Activated CD4-positive, CD25-positive, alpha-beta regulatory T cell treated with anti-CD3 and anti-CD28 coated beads, Interleukin-2, amount 50 U/mL, for 24 hours (primary cell): Measurements from ENCODE around the gene PIK3R5.
A peak's percentile ranks its signal among the peaks of the same experiment; 100 is the strongest.

Source experiments
- ATAC-seq, 2 donors: fragments of 150-1000 bp; cut with Tn5 transposase; one replicate each; pipeline ENCODE4 v1.10.0; 2021; ENCODE audit warnings: mild to moderate bottlenecking in 1 of 2, moderate library complexity in 1 of 2

The PIK3R5 gene

GRCh38 chr17:8855477-8856204 lies 109.9 kb downstream of the PIK3R5 start:
- no peak for ATAC-seq

GRCh38 chr17:8851600-8851999 lies 113.9 kb downstream of the PIK3R5 start:
- ATAC-seq: no peak

GRCh38 chr17:8849311-8850041 lies 116.0 kb downstream of the PIK3R5 start:
- no peak for ATAC-seq

DNA sequence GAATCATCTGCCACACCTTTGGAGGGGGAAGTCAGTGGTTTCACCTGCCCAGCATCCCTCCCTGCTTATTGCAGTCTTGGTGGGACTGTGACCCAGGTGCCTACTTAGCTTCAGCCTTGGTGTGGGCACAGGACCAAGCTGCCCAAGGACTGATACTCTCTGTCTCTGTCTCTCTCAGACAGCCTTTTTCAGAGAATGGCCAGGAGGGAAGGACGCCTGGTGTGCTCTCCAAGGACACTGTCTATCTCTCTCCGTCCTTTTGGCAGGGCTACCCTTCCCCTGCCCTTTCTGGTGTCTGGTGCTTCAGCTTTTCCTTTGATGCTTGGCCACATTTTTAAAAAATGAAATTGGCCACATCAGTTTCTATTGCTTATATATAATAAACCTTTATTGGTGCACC lies 117.6 kb downstream of the PIK3R5 start:
- ATAC-seq: no peak

DNA sequence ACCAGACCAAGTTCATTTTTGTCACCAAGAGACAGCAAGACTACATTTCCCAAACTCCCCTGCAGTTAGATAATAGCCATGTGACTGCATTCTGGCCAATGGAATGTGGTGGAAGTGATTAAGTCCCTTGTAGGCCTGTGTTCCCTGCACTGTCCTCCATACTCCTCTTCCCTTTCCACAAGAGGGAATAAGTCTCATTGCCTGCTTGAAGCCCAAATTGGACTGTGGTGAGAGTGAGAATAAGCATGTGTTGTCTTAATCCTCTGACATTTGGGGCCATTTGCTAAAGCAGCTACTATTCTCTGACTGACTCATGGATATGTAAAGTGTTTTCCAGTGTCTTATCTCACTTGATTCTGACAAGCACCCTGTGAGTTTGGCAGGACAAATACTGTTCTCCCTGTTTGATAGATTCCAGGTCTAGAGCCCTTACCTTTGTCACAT lies 118.7 kb downstream of the PIK3R5 start:
- peak in 1 of 2 donors; percentile 36 for ATAC-seq

DNA sequence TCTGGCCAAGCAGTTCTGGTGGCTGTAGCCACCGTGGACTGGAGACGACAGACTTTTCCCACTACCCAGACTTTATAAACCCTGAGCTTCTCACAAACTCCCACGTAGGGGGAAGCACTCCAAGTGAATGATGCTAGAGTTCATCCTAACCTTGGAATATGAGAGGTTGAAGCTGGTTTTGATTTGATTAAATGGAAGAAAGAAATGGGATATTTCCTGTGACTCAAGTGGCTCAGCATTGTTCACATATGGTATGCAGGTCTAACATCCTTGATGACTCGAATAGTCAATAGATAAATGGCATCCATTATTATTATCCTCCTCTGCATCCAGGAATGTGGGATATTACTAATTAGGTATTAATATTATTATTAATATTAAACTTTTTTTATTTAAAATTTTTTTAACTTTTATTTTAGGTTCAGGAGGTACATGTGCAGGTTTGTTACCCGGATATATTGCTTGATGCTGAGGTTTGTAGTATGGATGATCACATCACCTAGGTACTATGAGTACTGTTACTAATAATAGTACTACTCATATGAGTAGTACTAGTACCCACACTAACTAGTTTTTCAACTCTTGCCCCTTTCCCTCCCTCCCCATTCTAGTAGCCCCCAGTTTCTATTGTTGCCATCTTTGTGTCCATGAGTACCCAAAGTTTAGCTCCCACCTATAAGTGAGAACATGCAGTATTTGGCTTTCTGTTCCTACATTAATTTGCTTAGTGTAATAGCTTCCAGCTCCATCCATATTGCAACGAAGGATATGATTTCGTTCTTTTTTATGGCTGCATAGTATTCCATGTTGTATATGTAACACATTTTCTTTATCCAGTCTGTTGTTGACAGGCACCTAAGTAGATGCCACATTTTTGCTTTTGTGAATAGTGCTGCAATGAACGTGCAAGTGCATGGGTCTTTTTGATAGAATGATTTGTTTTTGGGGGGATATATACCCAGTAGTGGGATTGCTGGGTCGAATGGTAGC lies 121.0 kb downstream of the PIK3R5 start:
- no peak for ATAC-seq

- ATAC-seq: no peak
Measured at GRCh38 chr17:8843344-8843743, 122.2 kb downstream of the PIK3R5 start.

DNA sequence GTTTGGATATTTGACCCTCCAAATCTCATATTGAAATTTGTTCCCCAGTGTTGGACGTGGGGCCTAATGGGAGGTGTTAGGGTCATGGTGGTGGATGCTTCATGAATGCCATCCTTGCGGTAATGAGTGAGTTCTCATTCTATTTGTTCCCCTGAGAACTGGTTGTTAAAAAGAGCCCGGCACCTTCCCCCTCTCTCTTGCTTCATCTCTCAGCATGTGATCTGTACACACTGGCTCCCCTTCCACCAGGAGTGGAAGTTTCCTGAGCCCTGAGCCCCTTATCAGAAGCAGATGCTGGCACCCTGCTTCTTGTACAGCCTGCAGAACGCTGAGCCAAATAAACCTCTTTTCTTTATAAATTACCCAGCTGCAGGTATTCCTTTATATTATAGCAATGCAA lies 123.7 kb downstream of the PIK3R5 start:
- no peak for ATAC-seq

DNA sequence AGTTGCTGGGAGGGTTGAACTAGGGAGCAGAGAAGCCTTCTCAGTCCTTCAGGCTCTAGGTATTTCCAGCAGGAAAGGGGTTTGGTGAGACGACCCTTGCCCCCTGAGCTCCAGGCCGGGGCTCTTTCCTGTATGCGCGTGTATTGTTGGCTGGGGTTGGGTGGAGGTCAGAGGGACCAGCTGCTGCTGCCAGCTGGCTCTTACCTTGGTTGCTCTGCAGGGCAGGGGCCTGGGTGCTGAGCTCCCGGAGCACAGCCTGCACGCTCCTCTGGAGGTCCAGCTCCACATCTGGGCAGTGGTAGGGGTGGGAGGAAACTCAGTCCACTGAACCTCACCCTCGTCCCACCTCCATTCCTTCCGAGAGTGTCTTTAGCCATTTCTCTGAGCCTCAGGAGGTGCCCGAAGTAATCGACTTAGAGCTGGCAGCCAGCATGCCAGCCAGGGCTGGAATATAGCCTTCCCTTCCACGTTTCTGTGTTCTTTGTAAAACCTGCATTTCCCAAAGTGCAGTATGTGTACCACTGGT lies 126.0 kb downstream of the PIK3R5 start:
- ATAC-seq: no peak

DNA sequence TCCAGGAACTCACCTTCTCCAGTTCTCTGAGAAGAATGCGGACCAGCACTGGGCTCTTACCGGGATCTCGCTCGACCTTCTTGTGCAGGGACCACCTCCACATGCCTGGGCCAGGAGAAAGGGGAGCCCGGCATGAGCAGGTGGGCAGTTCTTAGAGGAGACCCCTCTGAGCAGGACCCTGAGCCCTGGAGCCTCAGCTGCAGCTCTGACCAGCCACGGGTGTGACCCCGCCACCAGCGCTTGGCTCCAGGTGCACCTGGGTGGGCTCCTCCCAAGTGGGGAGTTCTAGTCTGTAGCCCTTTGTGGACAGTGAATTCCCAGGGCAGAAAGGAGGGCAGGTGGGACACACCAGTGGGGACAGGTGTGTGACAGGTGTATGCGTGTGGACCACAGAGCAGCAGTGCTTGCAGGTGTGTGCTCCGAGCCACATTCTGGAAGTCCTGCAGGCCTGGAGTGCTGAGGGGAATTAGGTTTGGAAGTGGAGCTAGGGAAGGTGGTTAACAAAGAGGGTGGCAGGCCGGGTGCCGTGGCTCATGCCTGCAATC lies 126.9 kb downstream of the PIK3R5 start:
- ATAC-seq: no peak

- ATAC-seq: no peak
Measured at GRCh38 chr17:8837563-8838075, 127.9 kb downstream of the PIK3R5 start.

GRCh38 chr17:8836821-8837562 lies 128.5 kb downstream of the PIK3R5 start:
- ATAC-seq: no peak

- ATAC-seq: no peak
Measured at GRCh38 chr17:8835631-8836364, 129.7 kb downstream of the PIK3R5 start.

DNA sequence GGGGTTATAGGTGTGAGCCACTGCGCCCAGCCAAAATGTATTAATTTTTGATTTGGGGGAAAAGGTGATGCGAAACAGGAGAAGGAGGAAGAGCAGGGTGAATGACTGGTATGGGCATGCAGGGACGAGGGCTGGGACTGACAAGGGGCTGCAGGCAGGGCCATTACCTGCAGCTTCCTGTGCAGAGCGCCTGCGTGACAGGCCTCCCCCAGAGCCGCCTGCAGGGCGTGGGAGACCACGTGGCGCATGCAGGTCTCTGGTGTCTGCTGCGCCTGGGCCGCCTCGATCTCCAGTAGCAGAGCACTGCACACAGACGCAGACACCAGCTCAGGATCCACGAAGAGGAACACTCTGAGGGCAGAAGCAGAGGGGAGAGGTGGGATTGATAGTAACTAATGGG lies 130.4 kb downstream of the PIK3R5 start:
- no peak for ATAC-seq

DNA sequence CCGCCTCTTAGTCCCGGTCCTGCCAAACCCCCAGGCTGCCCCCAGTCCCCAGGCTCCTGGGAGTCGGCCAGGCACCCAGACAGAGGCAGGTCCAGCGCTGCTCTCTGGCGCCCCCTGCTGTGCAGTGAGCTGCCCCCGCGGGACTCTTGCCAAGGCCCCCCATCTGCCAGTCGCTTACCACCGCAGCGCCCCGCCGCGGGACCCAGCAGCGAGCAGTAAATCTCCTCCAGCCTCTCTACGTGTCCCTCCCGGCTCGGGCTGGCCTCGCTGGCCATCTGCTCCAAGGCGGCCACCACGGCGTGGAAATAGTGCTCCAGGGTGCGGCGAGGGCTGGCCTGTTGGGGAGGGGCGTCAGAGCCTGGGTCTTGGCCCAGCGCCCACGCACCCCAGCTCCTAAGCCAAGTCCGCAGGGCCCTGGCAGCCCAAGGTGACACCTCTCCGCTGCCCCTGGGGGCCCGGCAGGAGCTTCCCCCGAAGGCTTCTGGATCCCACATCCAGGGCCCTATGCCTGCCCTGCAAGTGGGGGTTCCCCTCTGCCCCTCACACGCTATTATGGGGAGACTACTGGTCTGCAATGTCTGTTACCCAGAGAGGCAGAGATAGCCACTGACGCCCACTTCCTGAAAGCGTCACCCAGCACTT lies 132.7 kb downstream of the PIK3R5 start:
- no peak for ATAC-seq

DNA sequence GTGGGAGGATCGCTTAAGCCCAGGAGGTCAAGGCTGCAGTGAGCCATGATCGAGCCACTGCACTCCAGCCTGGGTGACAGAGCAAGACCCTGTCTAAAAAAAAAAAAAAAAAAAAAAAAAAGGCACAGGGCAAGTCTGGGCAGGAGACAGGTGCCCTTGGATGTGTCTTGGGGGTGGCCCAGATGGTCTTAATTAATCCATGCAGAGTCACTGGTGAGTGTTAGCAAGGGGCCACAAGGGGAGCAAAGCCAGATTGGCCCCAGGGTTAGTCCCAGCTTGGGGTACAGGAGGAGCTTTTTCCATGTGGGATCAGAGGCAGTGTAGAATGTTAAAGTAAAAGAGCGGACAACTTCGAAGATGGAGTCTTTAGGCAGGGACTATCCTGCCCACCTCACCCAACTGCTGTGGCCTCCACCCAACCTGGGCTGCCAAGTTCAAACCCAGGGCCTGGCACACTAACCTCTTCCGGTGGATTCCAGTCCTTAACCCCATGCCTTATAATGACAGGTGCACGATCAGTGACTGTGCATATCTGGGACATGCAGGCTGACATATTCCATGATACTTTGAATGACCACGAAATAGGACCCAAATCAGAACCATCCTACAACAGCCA lies 134.2 kb downstream of the PIK3R5 start:
- no peak for ATAC-seq

- ATAC-seq: no peak
Measured at GRCh38 chr17:8830141-8830540, 135.4 kb downstream of the PIK3R5 start.

DNA sequence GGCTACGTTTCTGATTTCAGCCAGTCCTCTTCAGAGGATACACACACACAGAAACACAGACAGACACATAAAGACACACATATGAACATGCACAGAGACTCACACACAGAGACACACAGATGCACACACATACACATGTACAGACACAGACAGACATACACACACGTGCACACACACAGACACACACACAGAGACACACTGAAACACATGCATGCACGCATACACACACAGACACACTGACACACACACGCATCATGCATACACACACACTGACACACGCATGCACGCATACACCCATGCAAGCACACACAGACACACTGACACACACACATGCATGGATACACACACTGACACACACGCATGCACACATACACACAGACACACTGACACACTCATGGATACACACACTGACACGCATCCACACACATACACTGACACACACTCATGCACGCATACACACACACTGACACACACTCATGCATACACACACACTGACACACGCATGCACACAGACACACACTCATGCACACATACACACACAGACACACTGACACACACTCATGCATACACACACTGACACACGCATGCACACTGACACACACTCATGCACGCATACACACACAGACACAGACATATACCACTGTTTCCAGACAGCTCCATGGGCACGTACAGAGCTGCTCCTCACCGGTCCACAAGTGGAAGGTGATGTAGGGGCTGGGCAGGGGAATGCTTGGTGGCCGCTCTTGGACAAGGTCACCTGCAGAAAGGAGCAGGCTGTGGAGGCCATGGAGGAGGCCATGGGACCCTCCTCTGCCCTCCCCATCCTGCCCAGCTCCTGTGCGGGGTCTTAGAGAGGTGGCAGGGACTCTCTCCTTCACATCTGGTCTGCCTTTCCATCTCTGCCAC lies 136.2 kb downstream of the PIK3R5 start:
- ATAC-seq: no peak
